ENCODE data around the gene NXF1. TPM values are rescaled to one million over a fixed set of nuclear protein-coding genes. Genes with fewer than 3 reads are reported as not detected.

Gene NXF1
- total and polyA plus RNA-seq, 10 of the 15 experiments (the other 5 are each of a cell fraction or from before 2014, with no cell fraction given), result 20.7 to 84.9 (median 40.6) TPM

GRCh38 chr11:62841361-62842170 is 36.3 kb upstream of the NXF1 start (continued):
- TF ChIP-seq MAX (IDR thresholded peaks at IDR 0.05; ENCODE audit: low read depth, low read length) (no peak), SMARCA5 (IDR thresholded peaks at IDR 0.05) (peak; percentile 78), STAT1 (conservative IDR thresholded peaks at IDR 0.05) (peak; percentile 89), MTA2 (IDR thresholded peaks at IDR 0.05; ENCODE audit: low read depth) (peak; percentile 62; the same call in 1 of the 2 replicates), POU2F2 (IDR thresholded peaks at IDR 0.05; ENCODE audit: borderline replicate concordance, low read depth, low read length) (peak; percentile 100), SPI1 (IDR thresholded peaks at IDR 0.05; ENCODE audit: borderline replicate concordance, insufficient read depth, low read depth, low read length) (no peak), ATF3 (IDR thresholded peaks at IDR 0.05; ENCODE audit: borderline replicate concordance, extremely low read depth, low read depth, low read length) (no peak), STAT3 (IDR thresholded peaks at IDR 0.05; ENCODE audit: low read depth, low read length) (peak; percentile 95; the same call in 1 of the 2 replicates), BACH1 (IDR thresholded peaks at IDR 0.05; ENCODE audit: borderline replicate concordance) (peak; percentile 100), IKZF2 (IDR thresholded peaks at IDR 0.05) (peak; percentile 97 to 98), JUND (IDR thresholded peaks at IDR 0.05; ENCODE audit: low read depth, low read length) (0 out of 2 replicates have a peak, but pooled peaks have one; percentile 17), BMI1 (IDR thresholded peaks at IDR 0.05; ENCODE audit: borderline replicate concordance) (peak; percentile 99), EZH2 (IDR thresholded peaks at IDR 0.05; ENCODE audit: borderline replicate concordance, control insufficient read depth, low read depth, low read length) (peak; percentile 96; the same call in 1 of the 2 replicates), EP300 (IDR thresholded peaks at IDR 0.05; ENCODE audit: borderline replicate concordance in 1 of 2, control insufficient read depth in 1 of 2, low read depth in 2 of 2, low read length in 2 of 2) (peak in 1 of 2 experiments; percentile 72; a peak in 1 of 4 replicates), MTA3 (IDR thresholded peaks at IDR 0.05; ENCODE audit: borderline replicate concordance, low read length) (peak; percentile 100), IKZF1 (conservative IDR thresholded peaks at IDR 0.05) (peak; percentile 95), WRNIP1 (IDR thresholded peaks at IDR 0.05; ENCODE audit: borderline replicate concordance, low read depth, low read length) (peak; percentile 99; the same call in 1 of the 2 replicates), POLR2A (IDR thresholded peaks at IDR 0.05; ENCODE audit: low read depth, low read length) (peak; percentile 92), BHLHE40 (IDR thresholded peaks at IDR 0.05; ENCODE audit: borderline replicate concordance in 1 of 2, low read depth in 2 of 2, low read length in 1 of 2) (peak; percentile 65 to 68), NBN (IDR thresholded peaks at IDR 0.05) (peak; percentile 100), ZSCAN29 (IDR thresholded peaks at IDR 0.05) (peak; percentile 95), ELK1 (IDR thresholded peaks at IDR 0.05; ENCODE audit: low read depth, low read length) (0 out of 2 replicates have a peak, but pooled peaks have one; percentile 46), BCL3 (IDR thresholded peaks at IDR 0.05; ENCODE audit: borderline replicate concordance, insufficient read depth, low read depth, low read length, poor library complexity, severe bottlenecking) (peak; percentile 99)
- TF ChIP-seq, protein P1, sequence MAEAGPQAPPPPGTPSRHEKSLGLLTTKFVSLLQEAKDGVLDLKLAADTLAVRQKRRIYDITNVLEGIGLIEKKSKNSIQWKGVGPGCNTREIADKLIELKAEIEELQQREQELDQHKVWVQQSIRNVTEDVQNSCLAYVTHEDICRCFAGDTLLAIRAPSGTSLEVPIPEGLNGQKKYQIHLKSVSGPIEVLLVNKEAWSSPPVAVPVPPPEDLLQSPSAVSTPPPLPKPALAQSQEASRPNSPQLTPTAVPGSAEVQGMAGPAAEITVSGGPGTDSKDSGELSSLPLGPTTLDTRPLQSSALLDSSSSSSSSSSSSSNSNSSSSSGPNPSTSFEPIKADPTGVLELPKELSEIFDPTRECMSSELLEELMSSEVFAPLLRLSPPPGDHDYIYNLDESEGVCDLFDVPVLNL (IDR thresholded peaks at IDR 0.05; ENCODE audit: low read depth, low read length), result no peak
